H1 (cell line): ENCODE results near the gene LIPC. TPM values are rescaled to one million over a fixed set of nuclear protein-coding genes. Genes with fewer than 3 reads are reported as not detected.

Experiments used
- CTCF ChIA-PET: fragments of 300-600 bp; sonication (Branson Sonifier 250); formaldehyde crosslinking; loops from one replicate; lab custom pipeline; 2021; ENCODE audit not compliant: partially characterized antibody; lab: Charles Lee
- POLR2A ChIA-PET: fragments of 300-600 bp; sonication (Branson Sonifier 250); formaldehyde crosslinking; loops from one replicate; lab custom pipeline; 2021; ENCODE audit warnings: inconsistent platforms; ENCODE audit not compliant: partially characterized antibody; lab: Charles Lee
- DNase-seq, 2 experiments: peaks; one replicate each; pipeline versions ENCODE4 v3.0.0 to v3.0.0-alpha.2; 2010 to 2022; ENCODE audit warnings: low spot score in 2 of 2, low read depth in 1 of 2, mixed read lengths in 1 of 2
- FAIRE-seq: peaks from 2 replicates; lab custom pipeline; 2011; peaks lifted over from hg19 to GRCh38; lab: Jason Lieb, UNC
- H2AFZ ChIP-seq: 2 replicates; pipeline ENCODE4 v1.8.1; 2012; ENCODE audit warnings: low read length, inconsistent platforms
- H2AK5ac ChIP-seq: 2 replicates; pipeline ENCODE4 v1.6.1; 2013; ENCODE audit warnings: low read depth, low read length
- H2BK120ac ChIP-seq: replicated peaks from 2 replicates; pipeline ENCODE3; 2013; ENCODE audit warnings: low read depth, low read length, inconsistent platforms
- H2BK12ac ChIP-seq: 2 replicates; pipeline ENCODE4 v1.6.1; 2013; ENCODE audit warnings: low read depth, low read length
- H2BK15ac ChIP-seq: 2 replicates; pipeline ENCODE4 v1.6.1; 2013; ENCODE audit warnings: low read length
- H2BK20ac ChIP-seq: 2 replicates; pipeline ENCODE4 v1.6.1; 2013; ENCODE audit warnings: low read length
- H2BK5ac ChIP-seq: 2 replicates; pipeline ENCODE4 v1.6.1; 2013; ENCODE audit warnings: low read depth, low read length
- H3K14ac ChIP-seq: 2 replicates; pipeline ENCODE4 v1.6.1; 2013; ENCODE audit warnings: inconsistent platforms; ENCODE audit not compliant: insufficient read length
- H3K18ac ChIP-seq: 2 replicates; pipeline ENCODE4 v1.6.1; 2013; ENCODE audit warnings: low read length; ENCODE audit errors: extremely low read depth
- H3K23ac ChIP-seq: 2 replicates; pipeline ENCODE4 v1.6.1; 2013; ENCODE audit warnings: inconsistent platforms; ENCODE audit not compliant: insufficient read length
- H3K23me2 ChIP-seq: 2 replicates; pipeline ENCODE4 v1.6.1; 2013; ENCODE audit warnings: low read depth, low read length
- H3K27ac ChIP-seq: 2 replicates; pipeline ENCODE4 v1.6.1; 2011; ENCODE audit warnings: low read depth, low read length, inconsistent platforms
- H3K27me3 ChIP-seq, 4 experiments: replicated peaks in 1 of 4; 1 replicate in 1 of 4; 2 replicates in 3 of 4; pipeline versions ENCODE4 v1.6.1 to v1.8.1; 2011 to 2013; ENCODE audit warnings: low read length in 3 of 4, mild to moderate bottlenecking in 3 of 4, inconsistent platforms in 2 of 4, mixed read lengths in 2 of 4, moderate library complexity in 1 of 4; ENCODE audit not compliant: control insufficient read depth in 3 of 4, insufficient read depth in 3 of 4; ENCODE audit errors: extremely low read depth in 1 of 4
- H3K36me3 ChIP-seq, 4 experiments: 2 replicates each; pipeline versions ENCODE4 v1.6.1 to v1.8.1; 2011 to 2013; ENCODE audit warnings: mild to moderate bottlenecking in 4 of 4, low read length in 3 of 4, moderate library complexity in 2 of 4, control low read depth in 1 of 4, inconsistent platforms in 1 of 4; ENCODE audit not compliant: insufficient read depth in 4 of 4, control insufficient read depth in 2 of 4
- H3K4ac ChIP-seq: replicated peaks from 2 replicates; pipeline ENCODE3; 2013; ENCODE audit warnings: low read length, low read depth, mixed read lengths, inconsistent platforms; ENCODE audit not compliant: insufficient read length
- H3K4me1 ChIP-seq, 4 experiments: replicated peaks in 1 of 4; 1 replicate in 1 of 4; 2 replicates in 3 of 4; pipeline versions ENCODE4 v1.6.1 to v1.8.1; 2011 to 2013; ENCODE audit warnings: low read length in 3 of 4, inconsistent platforms in 2 of 4, mixed read lengths in 1 of 4; ENCODE audit not compliant: insufficient read depth in 4 of 4, control insufficient read depth in 3 of 4
- H3K4me2 ChIP-seq, 2 experiments: 2 replicates each; pipeline versions ENCODE4 v1.6.1 to v1.8.1; 2011 to 2013; ENCODE audit warnings: low read depth in 2 of 2, low read length in 2 of 2, control low read depth in 1 of 2, inconsistent platforms in 1 of 2, mild to moderate bottlenecking in 1 of 2; ENCODE audit not compliant: insufficient read depth in 1 of 2
- H3K4me3 ChIP-seq, 4 experiments: fragments of 200-600, 300-600 bp in 1 of 4; sonication (generic), shearing (Covaris generic), sonication (Bioruptor Twin) in 1 of 4; 2 replicates each; pipeline versions ENCODE4 v1.5.1 to v1.8.1; 2011 to 2016; ENCODE audit warnings: low read length in 4 of 4, low read depth in 3 of 4, control low read depth in 2 of 4, inconsistent platforms in 2 of 4, mild to moderate bottlenecking in 2 of 4, mixed read lengths in 1 of 4, moderate library complexity in 1 of 4; ENCODE audit not compliant: insufficient read depth in 2 of 4; ENCODE audit errors: extremely low read depth in 1 of 4
- H3K56ac ChIP-seq: replicated peaks from 2 replicates; pipeline ENCODE3; 2013; ENCODE audit warnings: low read depth, mild to moderate bottlenecking, mixed read lengths, low read length, inconsistent platforms; ENCODE audit not compliant: insufficient read length
- H3K79me1 ChIP-seq: 2 replicates; pipeline ENCODE4 v1.6.1; 2013; ENCODE audit warnings: low read depth, low read length, control low read depth
- H3K79me2 ChIP-seq, 2 experiments: 2 replicates each; pipeline versions ENCODE4 v1.6.1 to v1.8.1; 2012 to 2013; ENCODE audit warnings: low read length in 2 of 2, mild to moderate bottlenecking in 2 of 2, inconsistent platforms in 1 of 2; ENCODE audit not compliant: insufficient read depth in 2 of 2, control insufficient read depth in 1 of 2
- H3K9ac ChIP-seq, 4 experiments: replicated peaks in 1 of 4; 1 replicate in 1 of 4; 2 replicates in 3 of 4; pipeline versions ENCODE4 v1.6.1 to v1.8.1; 2011 to 2013; ENCODE audit warnings: low read depth in 3 of 4, low read length in 3 of 4, control low read depth in 2 of 4, mild to moderate bottlenecking in 2 of 4, moderate library complexity in 2 of 4, inconsistent platforms in 1 of 4; ENCODE audit errors: extremely low read depth in 1 of 4
- H3K9me3 ChIP-seq, 2 experiments: 2 replicates each; pipeline versions ENCODE4 v1.6.1 to v1.8.1; 2012 to 2013; ENCODE audit warnings: mild to moderate bottlenecking in 2 of 2, moderate library complexity in 2 of 2, control low read depth in 1 of 2, inconsistent platforms in 1 of 2, low read depth in 1 of 2, low read length in 1 of 2, mixed read lengths in 1 of 2; ENCODE audit not compliant: insufficient read depth in 2 of 2
- H4K20me1 ChIP-seq, 2 experiments: replicated peaks in 1 of 2; 2 replicates each; pipeline versions ENCODE3 to v1.8.1; 2011 to 2013; ENCODE audit warnings: inconsistent platforms in 2 of 2, low read length in 2 of 2, mild to moderate bottlenecking in 1 of 2; ENCODE audit not compliant: insufficient read depth in 2 of 2, control insufficient read depth in 1 of 2
- H4K5ac ChIP-seq: 2 replicates; pipeline ENCODE4 v1.6.1; 2013; ENCODE audit warnings: low read length, low read depth, mixed read lengths, inconsistent platforms; ENCODE audit not compliant: insufficient read length
- H4K8ac ChIP-seq: 2 replicates; pipeline ENCODE4 v1.8.0; 2013; ENCODE audit warnings: mild to moderate bottlenecking, moderate library complexity, low read length, inconsistent platforms; ENCODE audit not compliant: insufficient read depth; ENCODE audit errors: extremely low read depth
- H4K91ac ChIP-seq: replicated peaks from 2 replicates; pipeline ENCODE3; 2013; ENCODE audit warnings: low read length, mixed read lengths, inconsistent platforms; ENCODE audit not compliant: insufficient read length
- BCL11A ChIP-seq, 2 experiments: IDR thresholded peaks; one replicate each; pipeline ENCODE4 v1.6.1; 2011; ENCODE audit warnings: low read depth in 2 of 2, low read length in 2 of 2, mild to moderate bottlenecking in 2 of 2
- CHD2 ChIP-seq: IDR thresholded peaks from 2 replicates; pipeline ENCODE4 v1.6.1; 2012; ENCODE audit warnings: low read length, improper control_type of control experiment
- HDAC6 ChIP-seq: IDR thresholded peaks from one replicate; pipeline ENCODE4 v1.7.1; 2012; ENCODE audit warnings: low read depth, mild to moderate bottlenecking, inconsistent platforms, low read length, moderate library complexity
- KDM5A ChIP-seq: fragments of 200-600 bp; IDR thresholded peaks from 2 replicates; pipeline ENCODE4 v1.7.1; 2012; ENCODE audit warnings: mild to moderate bottlenecking, low read length, inconsistent platforms, mixed read lengths
- MAFK ChIP-seq: IDR thresholded peaks from 2 replicates; pipeline ENCODE4 v1.6.1; 2012; ENCODE audit warnings: low read depth, mild to moderate bottlenecking, improper control_type of control experiment, low read length
- RFX5 ChIP-seq: IDR thresholded peaks from 2 replicates; pipeline ENCODE4 v1.6.1; 2011; ENCODE audit warnings: low read depth, low read length, improper control_type of control experiment, borderline replicate concordance
- SIRT6 ChIP-seq: IDR thresholded peaks from one replicate; pipeline ENCODE4 v1.7.1; 2012; ENCODE audit warnings: low read length, inconsistent platforms
- TEAD4 ChIP-seq: IDR thresholded peaks from 2 replicates; pipeline ENCODE4 v1.6.1; 2012; ENCODE audit warnings: low read depth, low read length, inconsistent platforms, mixed read lengths
- USF2 ChIP-seq: IDR thresholded peaks from 2 replicates; pipeline ENCODE4 v1.6.1; 2011; ENCODE audit warnings: low read length, improper control_type of control experiment
- YY1 ChIP-seq: IDR thresholded peaks from 2 replicates; pipeline ENCODE4 v1.6.1; 2011; ENCODE audit warnings: low read depth, mild to moderate bottlenecking, low read length
- WGBS, 2 experiments: shearing (Covaris generic) in 1 of 2; methylation state at CpG; one replicate each; pipeline versions ENCODE4 v1.1.6 to v1.1.7; 2013 to 2015; ENCODE audit warnings: low lambda C conversion rate in 2 of 2, mixed read lengths in 2 of 2, inconsistent platforms in 1 of 2, low coverage in 1 of 2, missing lambda C conversion rate in 1 of 2; ENCODE audit not compliant: insufficient replicate concordance in 2 of 2, insufficient coverage in 1 of 2, insufficient read length in 1 of 2; ENCODE audit errors: extremely low coverage in 1 of 2, missing lambda C conversion rate in 1 of 2; 5-methylcytosine and 5-hydroxymethylcytosine counted together
- polyA plus RNA-seq, 7 experiments: library from polyadenylated mRNA; depleted of rRNA in 3 of 7; stranded (reverse) in 5 of 7; unstranded in 2 of 7; fragments of >200 nt in 5 of 7; fragments of 200-250 nt in 2 of 7; gene quantifications; 1 replicate in 5 of 7; 2 replicates in 1 of 7; 4 replicates in 1 of 7; pipeline versions ENCODE4 v1.2.1 to v1.2.3, GENCODE V29; 2011 to 2013; ENCODE audit warnings: missing spikeins in 2 of 7, mixed read lengths in 2 of 7
- total RNA-seq: library from RNA; stranded (reverse); fragmentation: NEBNext Ultra II Directional; extraction: Animal tissue kit (Norgen Biotek cat#: 25700); gene quantifications from 2 replicates; pipeline ENCODE4 v1.2.1, GENCODE V29; 2021

The LIPC gene
- total and polyA plus RNA-seq, 2 of the 8 experiments (the other 6 are each of a cell fraction or from before 2014, with no cell fraction given), result not detected

DNA sequence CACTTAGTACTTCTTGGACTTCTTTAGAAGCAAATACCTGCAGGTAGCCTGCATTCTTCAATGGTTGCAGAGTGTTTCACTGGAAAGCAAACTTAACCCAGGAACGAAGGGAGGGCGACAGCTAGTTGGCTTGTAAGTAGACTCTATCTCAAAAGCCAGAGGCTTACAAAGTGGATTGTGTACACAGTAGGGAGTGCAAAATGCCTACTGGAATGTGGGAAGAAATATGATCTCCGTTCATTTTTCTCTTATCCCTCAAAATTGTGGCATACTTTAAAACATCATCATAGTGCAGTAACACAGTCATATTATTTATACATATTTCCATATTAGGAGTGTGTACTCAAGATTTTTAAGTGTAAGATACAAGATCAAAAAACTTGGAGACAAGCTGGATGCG lies 155.7 kb downstream of the LIPC start:
- no peak overlapping the region for H2BK12ac ChIP-seq
- H3K4me2 ChIP-seq, result no peak overlapping the region
- H4K20me1 ChIP-seq, result no peaks in the 10 kb centered on the region
- no peak overlapping the region for H2BK20ac ChIP-seq
- no peak overlapping the region for H3K9ac ChIP-seq
- H3K4ac ChIP-seq, result no peak overlapping the region
- no peaks in the 10 kb centered on the region for H3K36me3 ChIP-seq
- DNase-seq (no peak), FAIRE-seq (no peak)
- no peak overlapping the region for H2BK15ac ChIP-seq
- H3K27me3 ChIP-seq, result no peaks in the 10 kb centered on the region; a peak in 1 of 7 replicates
- no peak overlapping the region for H2AK5ac ChIP-seq
- no peaks in the 10 kb centered on the region for H3K79me2 ChIP-seq
- ChIA-PET POLR2A (interaction anchor here (1.0 kb wide), 1 partner anchor 194 kb away, joined by 3 read pairs; no protein-coding TSS in a partner anchor), CTCF (interaction anchor here (0.7 to 2.7 kb wide), 4 partner anchors 17 to 901 kb away, joined by 3 to 8 read pairs (median 3); no protein-coding TSS in a partner anchor)
- no peak overlapping the region for H3K4me3 ChIP-seq
- H4K8ac ChIP-seq, result no peak overlapping the region
- H2BK5ac ChIP-seq, result no peak overlapping the region
- no peak overlapping the region for H3K23ac ChIP-seq
- H3K27ac ChIP-seq, result no peak overlapping the region
- no peak overlapping the region for H2AFZ ChIP-seq
- TF ChIP-seq USF2 (no peak), KDM5A (no peak), MAFK (no peak), YY1 (no peak), BCL11A (IDR thresholded peaks at IDR 0.05; ENCODE audit: low read depth in 2 of 2, low read length in 2 of 2) (no peak), TEAD4 (no peak), CHD2 (no peak), HDAC6 (no peak), SIRT6 (no peak), RFX5 (no peak)
- H4K5ac ChIP-seq, result no peak overlapping the region
- H3K56ac ChIP-seq, result no peak overlapping the region
- no peaks in the 10 kb centered on the region; the same call in 1 of the 2 replicates for H3K23me2 ChIP-seq
- no peak overlapping the region for H3K18ac ChIP-seq
- H4K91ac ChIP-seq, result no peak overlapping the region
- H2BK120ac ChIP-seq, result no peak overlapping the region
- H3K9me3 ChIP-seq, result peaks cover 0 to 2% of the 10 kb centered on the region in 2 experiments; a peak in 1 of 4 replicates
- H3K14ac ChIP-seq, result no peak overlapping the region
- no peaks in the 10 kb centered on the region for H3K79me1 ChIP-seq
- H3K4me1 ChIP-seq, result no peaks in the 10 kb centered on the region
- WGBS, 2 experiments, result 97% methylated on average over 4 of the region's 4 CpGs; no CpG with 5 or more reads in 1 of the 2 experiments
